Panc1 (cell line): Measurements from ENCODE around the gene ZC2HC1B.

Source experiments
- POLR2AphosphoS5 ChIP-seq: IDR thresholded peaks from 2 replicates; pipeline ENCODE4 v1.6.1; 2012; ENCODE audit warnings: mild to moderate bottlenecking, low read depth, low read length, moderate library complexity
- REST ChIP-seq, 2 experiments: IDR thresholded peaks; 2 replicates each; pipeline ENCODE4 v1.6.1; 2011 to 2012; ENCODE audit warnings: low read depth in 2 of 2, control low read depth in 1 of 2, low read length in 1 of 2, mild to moderate bottlenecking in 1 of 2, moderate library complexity in 1 of 2; ENCODE audit not compliant: insufficient read depth in 1 of 2
- SIN3A ChIP-seq: IDR thresholded peaks from 2 replicates; pipeline ENCODE4 v1.6.1; 2012; ENCODE audit warnings: low read depth, mild to moderate bottlenecking, low read length, moderate library complexity, borderline replicate concordance; ENCODE audit not compliant: insufficient read depth
- TCF7L2 ChIP-seq: IDR thresholded peaks from 2 replicates; pipeline ENCODE4 v1.6.1; 2011; ENCODE audit warnings: mild to moderate bottlenecking, low read depth, low read length, inconsistent platforms
- TF ChIP-seq, protein P1 (sequence below): fragments of 450-650 bp; IDR thresholded peaks from 2 replicates; pipeline ENCODE4 v1.5.1; 2017; ENCODE audit warnings: mild to moderate bottlenecking

- TF ChIP-seq, protein P1, sequence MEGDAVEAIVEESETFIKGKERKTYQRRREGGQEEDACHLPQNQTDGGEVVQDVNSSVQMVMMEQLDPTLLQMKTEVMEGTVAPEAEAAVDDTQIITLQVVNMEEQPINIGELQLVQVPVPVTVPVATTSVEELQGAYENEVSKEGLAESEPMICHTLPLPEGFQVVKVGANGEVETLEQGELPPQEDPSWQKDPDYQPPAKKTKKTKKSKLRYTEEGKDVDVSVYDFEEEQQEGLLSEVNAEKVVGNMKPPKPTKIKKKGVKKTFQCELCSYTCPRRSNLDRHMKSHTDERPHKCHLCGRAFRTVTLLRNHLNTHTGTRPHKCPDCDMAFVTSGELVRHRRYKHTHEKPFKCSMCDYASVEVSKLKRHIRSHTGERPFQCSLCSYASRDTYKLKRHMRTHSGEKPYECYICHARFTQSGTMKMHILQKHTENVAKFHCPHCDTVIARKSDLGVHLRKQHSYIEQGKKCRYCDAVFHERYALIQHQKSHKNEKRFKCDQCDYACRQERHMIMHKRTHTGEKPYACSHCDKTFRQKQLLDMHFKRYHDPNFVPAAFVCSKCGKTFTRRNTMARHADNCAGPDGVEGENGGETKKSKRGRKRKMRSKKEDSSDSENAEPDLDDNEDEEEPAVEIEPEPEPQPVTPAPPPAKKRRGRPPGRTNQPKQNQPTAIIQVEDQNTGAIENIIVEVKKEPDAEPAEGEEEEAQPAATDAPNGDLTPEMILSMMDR, result no peak
- no peak for TF ChIP-seq POLR2AphosphoS5
- no peak for TF ChIP-seq REST (IDR thresholded peaks at IDR 0.05; ENCODE audit: insufficient read depth in 1 of 2, low read depth in 2 of 2, low read length in 1 of 2)
- TF ChIP-seq TCF7L2, result no peak
- TF ChIP-seq SIN3A, result no peak
These were observed 48.4 kb downstream of the ZC2HC1B start for GRCh38 chr6:143912671-143913070.
